GM19455 (cell line): Measurements from ENCODE around the gene CRY2.
"Not testable (repeated sequence)": the region's sequence is repeated elsewhere in the genome, so short reads cannot be mapped to it uniquely, and the experiment has no call there.

ENCODE experiments used
- ATAC-seq: cut with Tn5 transposase; IDR thresholded peaks from one replicate; pipeline ENCODE4 v1.9.1; 2021; ENCODE audit not compliant: unreplicated experiment

Gene CRY2

DNA sequence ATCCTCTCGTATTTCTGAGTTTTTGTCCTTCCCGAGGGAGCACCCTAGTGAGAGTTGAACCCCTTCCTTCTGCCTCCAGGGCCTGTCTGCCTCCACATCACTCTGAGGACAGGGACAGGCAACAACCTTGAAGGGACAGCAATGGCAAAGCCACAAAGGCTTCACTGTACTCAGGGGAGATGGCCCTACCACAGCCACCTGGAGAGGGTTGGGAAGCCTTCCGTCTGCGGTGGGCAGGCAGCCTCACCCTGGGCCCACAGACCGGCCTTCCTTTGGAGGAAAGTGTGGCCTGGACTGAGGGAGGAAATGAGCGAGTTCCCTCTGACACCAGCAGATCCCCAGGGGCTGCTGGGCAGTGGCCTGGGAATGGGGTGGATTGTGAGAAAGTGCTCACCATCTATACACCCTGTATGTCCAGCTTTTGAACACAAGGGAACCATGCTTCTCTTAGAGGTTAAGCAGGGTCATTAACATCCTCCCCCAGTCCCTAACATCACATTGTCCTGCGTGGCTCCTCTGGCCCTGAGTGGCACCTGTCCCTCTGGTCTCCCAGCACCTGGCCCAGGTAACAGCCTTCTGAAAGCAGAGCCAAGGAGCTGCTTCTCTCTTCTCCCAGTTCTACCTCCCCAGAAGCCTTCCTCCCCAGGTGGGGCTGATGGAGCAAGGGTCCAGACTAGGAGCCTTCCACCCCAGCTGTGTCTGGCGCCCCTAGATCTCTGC is 35.5 kb upstream of the CRY2 start:
- ATAC-seq = no peak

GRCh38 chr11:45812581-45813548 is 34.4 kb upstream of the CRY2 start:
- ATAC-seq = no peak

GRCh38 chr11:45815747-45816146 is 31.5 kb upstream of the CRY2 start:
- ATAC-seq = no peak

GRCh38 chr11:45816614-45817013 is 30.7 kb upstream of the CRY2 start:
- no peak for ATAC-seq

DNA sequence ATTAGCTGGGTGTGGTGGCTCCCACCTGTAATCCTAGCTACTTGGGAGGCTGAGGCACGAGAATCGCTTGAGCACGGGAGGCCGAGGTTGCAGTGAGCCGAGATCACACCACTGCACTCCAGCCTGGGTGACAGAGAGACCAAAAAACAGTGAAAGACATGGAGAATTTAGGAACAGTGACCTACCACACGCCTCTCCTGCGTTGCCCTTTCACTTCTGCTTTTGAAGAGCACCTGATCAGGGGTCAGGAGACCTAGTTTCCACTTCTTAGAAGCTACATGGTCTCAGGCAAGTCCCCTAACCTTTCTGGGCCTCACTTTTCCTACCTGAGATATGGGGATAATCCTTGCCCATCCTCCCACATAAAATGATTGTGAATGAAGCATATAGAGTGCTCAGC is 30.1 kb upstream of the CRY2 start:
- ATAC-seq = no peak

- ATAC-seq = no peak
These were observed 28.2 kb upstream of the CRY2 start for GRCh38 chr11:45818961-45819605.

DNA sequence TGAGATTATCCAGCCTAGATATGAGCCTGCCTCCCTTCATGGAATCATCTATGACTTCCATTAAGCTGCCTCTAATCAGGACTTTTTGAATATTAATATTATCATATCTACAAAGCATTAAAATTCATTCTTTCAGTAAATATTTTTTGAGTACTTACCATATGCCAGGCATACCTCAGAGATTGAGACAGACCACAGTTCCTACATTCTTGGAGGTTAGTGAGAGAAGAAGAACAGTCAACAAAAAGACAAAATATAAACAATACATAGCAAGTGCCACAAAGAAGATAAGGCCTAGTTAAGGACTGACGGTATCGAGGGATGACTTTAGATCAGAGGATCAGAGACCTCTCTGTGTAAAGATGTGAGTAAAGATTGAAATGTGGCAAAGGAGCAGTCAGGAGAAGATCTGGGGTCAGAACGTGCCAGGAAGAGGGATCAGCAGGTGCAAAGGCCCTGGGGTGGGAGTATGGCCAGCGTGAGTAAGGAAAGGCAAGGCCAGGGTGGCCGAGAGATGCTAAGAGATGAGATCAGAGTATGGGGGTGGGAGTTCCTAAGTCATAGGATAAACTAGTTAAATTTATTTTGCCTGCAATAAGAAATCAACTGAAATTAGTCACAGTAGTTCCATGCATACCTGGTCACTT is 26.9 kb upstream of the CRY2 start:
- ATAC-seq = no peak

- ATAC-seq = not testable (repeated sequence)
These were observed 20.8 kb upstream of the CRY2 start for GRCh38 chr11:45826492-45826891.

DNA sequence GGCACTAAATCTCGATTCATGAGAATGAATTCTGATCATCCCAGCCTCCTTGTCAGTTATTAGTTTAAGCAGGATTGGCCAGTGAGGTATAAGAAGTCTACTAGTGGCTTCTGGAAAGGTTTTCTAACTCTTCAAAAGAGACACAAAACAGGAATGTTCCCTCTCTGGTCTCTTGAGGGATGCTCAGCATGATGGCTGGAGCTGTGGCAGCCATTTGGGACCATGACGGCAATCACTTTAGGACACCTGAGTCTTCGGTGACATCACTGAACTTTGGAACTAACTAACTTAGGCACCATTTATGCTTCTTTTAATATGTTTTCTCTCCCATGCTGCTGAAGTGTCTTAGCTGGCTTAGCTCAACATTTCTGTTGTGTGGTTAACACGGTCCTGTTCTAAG is 20.2 kb upstream of the CRY2 start:
- no peak for ATAC-seq

- ATAC-seq = no peak
These were observed 18.3 kb upstream of the CRY2 start for GRCh38 chr11:45828996-45829395.

DNA sequence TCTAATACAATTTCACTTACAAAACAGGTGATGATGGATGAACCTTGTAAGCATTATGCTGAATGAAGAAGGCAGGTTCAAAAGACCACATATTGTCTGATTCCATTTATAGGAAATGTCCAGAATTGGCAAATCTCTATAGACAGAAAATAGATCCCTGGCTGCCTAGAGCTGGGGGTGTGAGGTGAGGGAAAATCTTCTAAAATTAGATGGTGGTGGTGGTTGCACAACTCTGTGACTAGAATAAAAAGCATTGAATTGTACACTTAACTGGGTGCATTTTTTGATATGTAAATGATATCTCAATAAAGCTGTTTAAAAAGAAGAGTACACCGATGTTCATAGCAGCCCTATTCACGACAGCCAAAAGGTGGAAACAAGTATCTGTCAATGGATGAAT is 16.7 kb upstream of the CRY2 start:
- no peak for ATAC-seq

DNA sequence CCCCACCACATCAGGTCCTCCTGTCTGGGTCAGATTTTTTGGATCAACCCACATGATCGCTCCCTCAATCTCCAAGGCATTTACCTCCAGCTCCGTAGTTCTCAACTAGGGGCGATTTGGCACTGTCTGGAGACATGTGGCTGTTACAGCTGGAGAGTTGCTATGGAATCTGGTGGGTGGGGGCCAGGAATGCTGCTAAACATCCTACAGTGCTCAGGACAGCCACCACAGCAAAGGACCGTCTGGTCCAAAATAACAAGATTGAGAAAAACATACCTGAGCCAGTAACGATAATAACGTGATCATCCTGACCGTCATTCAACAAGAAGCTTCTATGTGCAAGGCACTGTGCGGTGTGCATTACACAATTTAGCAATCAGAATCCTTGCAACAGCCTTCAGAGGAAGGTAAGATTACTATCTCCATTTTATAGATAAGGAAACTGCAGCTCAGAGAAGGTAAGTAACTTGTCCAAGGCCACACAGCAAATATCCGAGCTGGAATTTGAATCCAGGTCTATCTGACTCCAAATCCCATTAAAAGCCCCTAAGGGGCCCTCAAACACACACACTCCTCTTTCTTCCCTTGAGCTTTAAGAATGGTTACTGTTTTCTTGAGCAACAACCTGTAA is 14.3 kb upstream of the CRY2 start:
- ATAC-seq = no peak

- ATAC-seq = no peak
These were observed 13.5 kb upstream of the CRY2 start for GRCh38 chr11:45833761-45834160.

- ATAC-seq = no peak
These were observed 12.9 kb upstream of the CRY2 start for GRCh38 chr11:45834298-45834756.

DNA sequence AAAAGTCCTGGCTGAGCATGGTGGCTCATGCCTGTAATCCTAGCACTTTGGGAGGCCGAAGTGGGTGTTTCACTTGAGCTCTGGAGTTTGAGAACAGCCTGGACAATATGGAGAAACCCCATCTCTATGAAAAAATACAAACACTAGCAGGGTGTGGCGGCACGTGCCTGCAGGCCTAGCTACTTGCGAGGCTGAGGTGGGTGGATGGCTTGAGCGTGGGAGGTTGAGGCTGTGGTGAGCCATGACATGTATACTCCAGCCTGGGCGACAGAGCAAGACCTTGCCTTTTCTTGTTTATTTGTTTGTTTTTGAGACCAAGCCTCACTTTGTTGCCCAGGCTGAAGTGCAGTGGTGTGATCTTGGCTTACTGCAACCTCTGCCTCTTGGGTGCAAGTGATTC is 8.1 kb upstream of the CRY2 start:
- no peak for ATAC-seq

- ATAC-seq = not testable (repeated sequence)
These were observed 7.0 kb upstream of the CRY2 start for GRCh38 chr11:45840251-45840650.

DNA sequence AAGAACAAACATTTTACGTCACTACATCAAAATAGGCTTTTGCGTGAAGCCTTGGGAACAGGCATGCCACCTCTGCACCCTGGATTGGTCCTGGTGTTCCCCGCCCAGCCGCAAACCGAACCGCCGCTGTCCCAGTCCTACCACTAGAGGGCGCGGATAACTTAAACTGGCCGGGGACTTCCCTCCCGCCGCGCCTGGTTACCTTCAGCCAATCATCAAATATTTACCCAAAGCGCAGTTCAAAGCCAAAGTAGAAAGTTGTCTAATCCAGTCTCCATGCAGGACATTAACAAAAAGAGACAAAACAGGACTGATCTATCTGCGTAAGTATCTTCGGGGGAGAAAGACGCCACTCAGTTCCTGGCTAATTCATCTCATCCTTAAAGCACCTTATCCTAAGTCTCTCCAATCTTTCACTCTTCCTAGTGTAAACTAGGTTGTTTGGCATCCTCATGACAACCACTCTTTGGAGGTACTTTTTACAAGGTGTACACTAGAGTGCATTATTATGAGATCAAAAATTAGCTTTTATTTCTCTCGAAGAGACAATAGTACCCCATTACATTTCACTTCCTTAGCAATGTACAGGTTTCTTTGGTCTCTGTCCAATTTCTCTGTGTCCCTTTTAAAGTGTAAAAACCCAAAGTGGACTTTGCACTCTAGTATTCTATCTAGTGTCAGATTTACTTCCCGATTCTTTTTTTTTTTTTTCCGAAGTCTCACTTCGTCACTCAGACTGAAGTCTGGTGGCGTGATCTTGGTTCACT is 3.9 kb upstream of the CRY2 start:
- ATAC-seq = no peak

- ATAC-seq = no peak
These were observed 2.3 kb upstream of the CRY2 start for GRCh38 chr11:45844822-45845578.

DNA sequence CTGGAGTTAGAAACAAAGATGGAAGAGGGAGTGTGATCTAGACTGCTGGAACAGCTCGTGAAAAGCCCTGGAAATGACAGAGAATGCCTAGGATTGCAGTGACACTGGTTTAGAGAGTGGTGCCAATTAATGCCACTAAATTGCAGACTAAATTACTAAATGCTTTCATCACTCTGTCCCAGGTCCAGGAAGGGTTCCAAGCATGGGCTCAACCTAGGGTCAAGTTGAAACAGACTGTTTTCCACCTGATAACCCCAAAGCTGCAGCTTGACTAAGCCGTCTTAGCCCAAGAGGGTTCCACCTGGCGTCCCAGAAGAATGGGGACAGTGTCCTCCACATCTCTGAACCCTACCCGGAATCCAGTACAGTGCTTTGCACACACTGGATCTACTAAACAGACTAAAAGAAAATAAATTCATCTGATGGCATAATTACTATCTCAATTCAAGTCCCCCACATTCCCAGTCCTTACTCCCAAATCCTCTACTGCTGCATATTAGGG is 1.1 kb upstream of the CRY2 start:
- ATAC-seq = no peak
